DND-41 (cell line): Measurements from ENCODE around the gene MTHFR.

Source experiments
- CTCF ChIP-seq: IDR thresholded peaks from 2 replicates; pipeline ENCODE4 v1.5.1; 2012; ENCODE audit warnings: borderline replicate concordance, low read length, moderate library complexity, mild to moderate bottlenecking; ENCODE audit not compliant: poor library complexity, severe bottlenecking; ENCODE audit errors: extremely low read depth
- EZH2 ChIP-seq: IDR thresholded peaks from 3 replicates; pipeline ENCODE4 v1.6.1; 2012; ENCODE audit warnings: borderline replicate concordance, low read depth, mild to moderate bottlenecking, moderate library complexity, low read length, inconsistent platforms; ENCODE audit not compliant: severe bottlenecking

- no peak for TF ChIP-seq EZH2
- no peak for TF ChIP-seq CTCF
Observed at GRCh38 chr1:11764115-11764514, 41.6 kb downstream of the MTHFR start.
